H1 (cell line): ENCODE data around the gene ZYG11B. TPM values are rescaled to one million over a fixed set of nuclear protein-coding genes. Genes with fewer than 3 reads are reported as not detected.

Experiments used
- CTCF ChIA-PET: fragments of 300-600 bp; sonication (Branson Sonifier 250); formaldehyde crosslinking; loops from one replicate; lab custom pipeline; 2021; ENCODE audit not compliant: partially characterized antibody; lab: Charles Lee
- POLR2A ChIA-PET: fragments of 300-600 bp; sonication (Branson Sonifier 250); formaldehyde crosslinking; loops from one replicate; lab custom pipeline; 2021; ENCODE audit warnings: inconsistent platforms; ENCODE audit not compliant: partially characterized antibody; lab: Charles Lee
- DNase-seq, 2 experiments: peaks; one replicate each; pipeline versions ENCODE4 v3.0.0 to v3.0.0-alpha.2; 2010 to 2022; ENCODE audit warnings: low spot score in 2 of 2, low read depth in 1 of 2, mixed read lengths in 1 of 2
- FAIRE-seq: peaks from 2 replicates; lab custom pipeline; 2011; peaks lifted over from hg19 to GRCh38; lab: Jason Lieb, UNC
- H2AFZ ChIP-seq: 2 replicates; pipeline ENCODE4 v1.8.1; 2012; ENCODE audit warnings: low read length, inconsistent platforms
- H2AK5ac ChIP-seq: 2 replicates; pipeline ENCODE4 v1.6.1; 2013; ENCODE audit warnings: low read depth, low read length
- H2BK120ac ChIP-seq: replicated peaks from 2 replicates; pipeline ENCODE3; 2013; ENCODE audit warnings: low read depth, low read length, inconsistent platforms
- H2BK12ac ChIP-seq: 2 replicates; pipeline ENCODE4 v1.6.1; 2013; ENCODE audit warnings: low read depth, low read length
- H2BK15ac ChIP-seq: 2 replicates; pipeline ENCODE4 v1.6.1; 2013; ENCODE audit warnings: low read length
- H2BK20ac ChIP-seq: 2 replicates; pipeline ENCODE4 v1.6.1; 2013; ENCODE audit warnings: low read length
- H2BK5ac ChIP-seq: 2 replicates; pipeline ENCODE4 v1.6.1; 2013; ENCODE audit warnings: low read depth, low read length
- H3K14ac ChIP-seq: 2 replicates; pipeline ENCODE4 v1.6.1; 2013; ENCODE audit warnings: inconsistent platforms; ENCODE audit not compliant: insufficient read length
- H3K18ac ChIP-seq: 2 replicates; pipeline ENCODE4 v1.6.1; 2013; ENCODE audit warnings: low read length; ENCODE audit errors: extremely low read depth
- H3K23ac ChIP-seq: 2 replicates; pipeline ENCODE4 v1.6.1; 2013; ENCODE audit warnings: inconsistent platforms; ENCODE audit not compliant: insufficient read length
- H3K23me2 ChIP-seq: 2 replicates; pipeline ENCODE4 v1.6.1; 2013; ENCODE audit warnings: low read depth, low read length
- H3K27ac ChIP-seq: 2 replicates; pipeline ENCODE4 v1.6.1; 2011; ENCODE audit warnings: low read depth, low read length, inconsistent platforms
- H3K27me3 ChIP-seq, 4 experiments: replicated peaks in 1 of 4; 1 replicate in 1 of 4; 2 replicates in 3 of 4; pipeline versions ENCODE4 v1.6.1 to v1.8.1; 2011 to 2013; ENCODE audit warnings: low read length in 3 of 4, mild to moderate bottlenecking in 3 of 4, inconsistent platforms in 2 of 4, mixed read lengths in 2 of 4, moderate library complexity in 1 of 4; ENCODE audit not compliant: control insufficient read depth in 3 of 4, insufficient read depth in 3 of 4; ENCODE audit errors: extremely low read depth in 1 of 4
- H3K36me3 ChIP-seq, 4 experiments: 2 replicates each; pipeline versions ENCODE4 v1.6.1 to v1.8.1; 2011 to 2013; ENCODE audit warnings: mild to moderate bottlenecking in 4 of 4, low read length in 3 of 4, moderate library complexity in 2 of 4, control low read depth in 1 of 4, inconsistent platforms in 1 of 4; ENCODE audit not compliant: insufficient read depth in 4 of 4, control insufficient read depth in 2 of 4
- H3K4ac ChIP-seq: replicated peaks from 2 replicates; pipeline ENCODE3; 2013; ENCODE audit warnings: low read length, low read depth, mixed read lengths, inconsistent platforms; ENCODE audit not compliant: insufficient read length
- H3K4me1 ChIP-seq, 4 experiments: replicated peaks in 1 of 4; 1 replicate in 1 of 4; 2 replicates in 3 of 4; pipeline versions ENCODE4 v1.6.1 to v1.8.1; 2011 to 2013; ENCODE audit warnings: low read length in 3 of 4, inconsistent platforms in 2 of 4, mixed read lengths in 1 of 4; ENCODE audit not compliant: insufficient read depth in 4 of 4, control insufficient read depth in 3 of 4
- H3K4me2 ChIP-seq, 2 experiments: 2 replicates each; pipeline versions ENCODE4 v1.6.1 to v1.8.1; 2011 to 2013; ENCODE audit warnings: low read depth in 2 of 2, low read length in 2 of 2, control low read depth in 1 of 2, inconsistent platforms in 1 of 2, mild to moderate bottlenecking in 1 of 2; ENCODE audit not compliant: insufficient read depth in 1 of 2
- H3K4me3 ChIP-seq, 4 experiments: fragments of 200-600, 300-600 bp in 1 of 4; sonication (generic), shearing (Covaris generic), sonication (Bioruptor Twin) in 1 of 4; 2 replicates each; pipeline versions ENCODE4 v1.5.1 to v1.8.1; 2011 to 2016; ENCODE audit warnings: low read length in 4 of 4, low read depth in 3 of 4, control low read depth in 2 of 4, inconsistent platforms in 2 of 4, mild to moderate bottlenecking in 2 of 4, mixed read lengths in 1 of 4, moderate library complexity in 1 of 4; ENCODE audit not compliant: insufficient read depth in 2 of 4; ENCODE audit errors: extremely low read depth in 1 of 4
- H3K56ac ChIP-seq: replicated peaks from 2 replicates; pipeline ENCODE3; 2013; ENCODE audit warnings: low read depth, mild to moderate bottlenecking, mixed read lengths, low read length, inconsistent platforms; ENCODE audit not compliant: insufficient read length
- H3K79me1 ChIP-seq: 2 replicates; pipeline ENCODE4 v1.6.1; 2013; ENCODE audit warnings: low read depth, low read length, control low read depth
- H3K79me2 ChIP-seq, 2 experiments: 2 replicates each; pipeline versions ENCODE4 v1.6.1 to v1.8.1; 2012 to 2013; ENCODE audit warnings: low read length in 2 of 2, mild to moderate bottlenecking in 2 of 2, inconsistent platforms in 1 of 2; ENCODE audit not compliant: insufficient read depth in 2 of 2, control insufficient read depth in 1 of 2
- H3K9ac ChIP-seq, 4 experiments: replicated peaks in 1 of 4; 1 replicate in 1 of 4; 2 replicates in 3 of 4; pipeline versions ENCODE4 v1.6.1 to v1.8.1; 2011 to 2013; ENCODE audit warnings: low read depth in 3 of 4, low read length in 3 of 4, control low read depth in 2 of 4, mild to moderate bottlenecking in 2 of 4, moderate library complexity in 2 of 4, inconsistent platforms in 1 of 4; ENCODE audit errors: extremely low read depth in 1 of 4
- H3K9me3 ChIP-seq, 2 experiments: 2 replicates each; pipeline versions ENCODE4 v1.6.1 to v1.8.1; 2012 to 2013; ENCODE audit warnings: mild to moderate bottlenecking in 2 of 2, moderate library complexity in 2 of 2, control low read depth in 1 of 2, inconsistent platforms in 1 of 2, low read depth in 1 of 2, low read length in 1 of 2, mixed read lengths in 1 of 2; ENCODE audit not compliant: insufficient read depth in 2 of 2
- H4K20me1 ChIP-seq, 2 experiments: replicated peaks in 1 of 2; 2 replicates each; pipeline versions ENCODE3 to v1.8.1; 2011 to 2013; ENCODE audit warnings: inconsistent platforms in 2 of 2, low read length in 2 of 2, mild to moderate bottlenecking in 1 of 2; ENCODE audit not compliant: insufficient read depth in 2 of 2, control insufficient read depth in 1 of 2
- H4K5ac ChIP-seq: 2 replicates; pipeline ENCODE4 v1.6.1; 2013; ENCODE audit warnings: low read length, low read depth, mixed read lengths, inconsistent platforms; ENCODE audit not compliant: insufficient read length
- H4K8ac ChIP-seq: 2 replicates; pipeline ENCODE4 v1.8.0; 2013; ENCODE audit warnings: mild to moderate bottlenecking, moderate library complexity, low read length, inconsistent platforms; ENCODE audit not compliant: insufficient read depth; ENCODE audit errors: extremely low read depth
- H4K91ac ChIP-seq: replicated peaks from 2 replicates; pipeline ENCODE3; 2013; ENCODE audit warnings: low read length, mixed read lengths, inconsistent platforms; ENCODE audit not compliant: insufficient read length
- SIX5 ChIP-seq: IDR thresholded peaks from 2 replicates; pipeline ENCODE4 v1.6.1; 2011; ENCODE audit warnings: mild to moderate bottlenecking, low read depth, low read length
- WGBS, 2 experiments: shearing (Covaris generic) in 1 of 2; methylation state at CpG; one replicate each; pipeline versions ENCODE4 v1.1.6 to v1.1.7; 2013 to 2015; ENCODE audit warnings: low lambda C conversion rate in 2 of 2, mixed read lengths in 2 of 2, inconsistent platforms in 1 of 2, low coverage in 1 of 2, missing lambda C conversion rate in 1 of 2; ENCODE audit not compliant: insufficient replicate concordance in 2 of 2, insufficient coverage in 1 of 2, insufficient read length in 1 of 2; ENCODE audit errors: extremely low coverage in 1 of 2, missing lambda C conversion rate in 1 of 2; 5-methylcytosine and 5-hydroxymethylcytosine counted together
- polyA plus RNA-seq, 7 experiments: library from polyadenylated mRNA; depleted of rRNA in 3 of 7; stranded (reverse) in 5 of 7; unstranded in 2 of 7; fragments of >200 nt in 5 of 7; fragments of 200-250 nt in 2 of 7; gene quantifications; 1 replicate in 5 of 7; 2 replicates in 1 of 7; 4 replicates in 1 of 7; pipeline versions ENCODE4 v1.2.1 to v1.2.3, GENCODE V29; 2011 to 2013; ENCODE audit warnings: missing spikeins in 2 of 7, mixed read lengths in 2 of 7
- total RNA-seq: library from RNA; stranded (reverse); fragmentation: NEBNext Ultra II Directional; extraction: Animal tissue kit (Norgen Biotek cat#: 25700); gene quantifications from 2 replicates; pipeline ENCODE4 v1.2.1, GENCODE V29; 2021

The ZYG11B gene
- total and polyA plus RNA-seq, 2 of the 8 experiments (the other 6 are each of a cell fraction or from before 2014, with no cell fraction given), result 4.4 to 20.9 TPM

- Histone ChIP-seq H3K4ac (no peak overlapping the region), H3K79me2 (no peaks in the 10 kb centered on the region), H3K18ac (no peak overlapping the region), H3K79me1 (no peaks in the 10 kb centered on the region), H3K14ac (no peak overlapping the region), H3K36me3 (no peaks in the 10 kb centered on the region; a peak in 1 of 8 replicates), H3K4me2 (no peak overlapping the region), H3K9me3 (no peaks in the 10 kb centered on the region), H2BK20ac (no peak overlapping the region), H3K27ac (no peak overlapping the region), H3K4me3 (no peak overlapping the region), H2BK5ac (no peak overlapping the region), H2BK12ac (no peak overlapping the region), H2BK15ac (no peak overlapping the region), H4K91ac (no peak overlapping the region), H3K23me2 (no peaks in the 10 kb centered on the region), H3K4me1 (no peaks in the 10 kb centered on the region), H2AK5ac (no peak overlapping the region), H2BK120ac (no peak overlapping the region), H4K8ac (no peak overlapping the region), H3K27me3 (no peaks in the 10 kb centered on the region), H2AFZ (no peak overlapping the region), H3K56ac (no peak overlapping the region), H4K5ac (no peak overlapping the region), H3K23ac (no peak overlapping the region), H4K20me1 (no peaks in the 10 kb centered on the region), H3K9ac (no peak overlapping the region)
- no peak for TF ChIP-seq SIX5
- DNase-seq, result no peak
- ChIA-PET CTCF (interaction anchor here (0.6 to 1.7 kb wide), 3 partner anchors 10 to 391 kb away, joined by 4 to 7 read pairs (median 5); partner anchors contain the start of gene ZYG11A), POLR2A (no interaction called here)
- no peak for FAIRE-seq
- 89% methylated on average over 2 of the region's 2 CpGs; no CpG with 5 or more reads in 1 of the 2 experiments for WGBS, 2 experiments
These were observed 126.6 kb downstream of the ZYG11B start for GRCh38 chr1:52852854-52853253.
